ENCODE results near the gene ZNF280A.

Gene ZNF280A

DNA sequence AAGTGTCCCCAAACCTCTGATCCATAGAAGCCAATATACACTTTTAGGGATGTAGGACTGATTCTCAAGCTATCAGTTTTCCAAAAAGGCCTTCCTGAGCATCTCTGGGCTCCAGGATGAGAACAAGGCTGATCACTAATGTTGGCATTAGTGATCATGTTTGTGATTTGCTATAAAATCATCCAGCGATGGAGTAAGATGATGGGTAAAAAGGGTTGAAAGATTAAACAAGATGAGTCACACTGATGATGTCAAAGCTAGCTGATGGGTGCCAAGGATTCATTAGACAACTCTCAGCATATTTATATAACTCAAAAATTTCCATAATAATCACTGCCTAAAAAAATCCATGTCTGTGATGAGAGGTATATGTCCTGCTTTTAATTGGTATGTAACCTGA, 54.3 kb downstream of the ZNF280A start:
- no peak for DNase-seq

DNA sequence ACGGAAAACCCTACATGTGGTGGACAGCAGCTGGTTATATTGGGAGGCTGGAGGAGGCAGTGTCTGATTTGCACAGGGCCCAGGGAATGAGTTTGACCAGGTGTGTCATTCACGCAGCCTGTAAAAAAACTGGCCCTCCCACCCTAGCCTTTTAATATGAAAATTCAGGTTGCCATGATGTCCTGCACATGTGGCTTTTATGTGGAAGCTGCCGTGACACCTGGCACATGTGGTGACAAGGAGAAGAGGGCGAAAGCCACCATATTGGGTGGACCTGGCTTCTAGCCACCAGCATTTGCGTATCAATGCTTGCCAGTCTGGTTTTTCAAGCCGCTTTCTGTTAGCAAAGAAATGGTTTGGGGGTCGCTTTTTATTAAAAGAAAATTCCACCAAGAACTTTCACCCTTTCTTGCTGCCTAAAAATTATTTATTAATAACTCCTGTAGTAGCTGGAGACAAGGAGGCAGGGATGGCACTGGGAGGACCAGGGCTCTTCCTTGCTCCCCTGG, 54.9 kb downstream of the ZNF280A start:
- no peak for DNase-seq

DNA sequence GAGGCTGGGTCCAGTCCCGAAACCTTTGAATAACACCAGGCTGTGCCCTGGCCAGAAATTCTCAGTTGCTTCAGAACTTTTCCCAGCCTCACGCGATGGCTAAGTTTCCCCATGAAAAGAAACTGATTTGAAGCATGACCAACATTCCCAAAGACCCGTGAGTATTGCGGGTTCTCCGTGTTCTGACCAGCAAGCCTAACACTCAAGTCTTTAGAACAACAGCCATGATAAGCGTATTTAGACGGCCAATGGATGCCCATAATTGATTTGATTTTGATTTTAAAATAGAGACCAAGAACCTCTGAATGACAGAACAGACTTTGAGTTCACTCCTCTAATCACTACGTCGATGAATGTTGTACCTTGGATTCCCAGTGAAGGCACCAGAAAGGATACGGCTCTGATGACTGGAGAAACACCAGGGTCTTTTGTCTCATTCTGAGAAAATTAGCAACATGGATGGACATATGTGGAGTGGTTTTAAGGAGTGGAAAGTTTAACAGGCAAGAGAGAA, 55.5 kb downstream of the ZNF280A start:
- DNase-seq: no peak

DNA sequence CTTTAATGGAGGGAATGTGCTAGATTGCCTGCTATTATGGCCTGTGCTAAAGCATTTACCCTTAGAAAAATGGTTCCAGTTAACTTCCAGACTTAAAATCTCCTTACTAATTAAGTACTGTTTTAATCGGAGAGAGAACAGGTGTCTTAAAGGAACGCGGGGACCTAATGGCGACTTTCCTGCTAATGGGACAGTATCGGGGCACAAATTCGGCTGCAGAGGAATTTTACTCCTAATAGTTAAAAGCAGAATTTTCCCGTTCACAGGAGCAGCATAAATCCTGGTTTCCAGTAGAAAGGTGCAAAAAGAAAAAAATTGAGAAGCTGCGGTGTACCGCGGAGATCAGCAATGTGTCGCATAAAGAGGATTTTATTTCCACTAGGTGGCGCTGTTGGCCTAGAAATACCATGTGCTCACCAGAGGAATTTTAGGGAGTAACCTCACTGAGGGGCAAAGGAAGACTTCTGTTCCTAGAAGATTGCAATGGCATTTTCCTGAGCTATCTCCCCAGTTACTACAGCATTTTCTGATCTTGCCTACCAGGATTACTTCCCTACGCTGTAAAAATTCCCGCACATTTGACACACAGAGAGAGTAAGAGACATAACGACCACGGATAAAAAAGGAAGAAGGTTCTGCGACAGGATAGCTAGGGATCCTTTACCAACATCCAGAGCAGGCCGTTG, 56.1 kb downstream of the ZNF280A start:
- DNase-seq: peak; percentile 76
